Right ventricle myocardium inferior (tissue), 1 donor: ENCODE results near the gene EIF4B. TPM values are rescaled to one million over a fixed set of nuclear protein-coding genes. Genes with fewer than 3 reads are reported as not detected.

Source experiments
- ATAC-seq: fragments of 200-7000 bp; cut with Tn5 transposase; one replicate; pipeline ENCODE4 v1.9.1; 2020; ENCODE audit warnings: mild to moderate bottlenecking, moderate library complexity
- DNase-seq: peaks from one replicate; pipeline ENCODE4 v3.0.0; 2021; ENCODE audit errors: missing footprints
- intact Hi-C: fragments of 100-400 bp; cut with DNase I; formaldehyde crosslinking; loops from one replicate; pipeline ENCODE4 v1.11.0; 2022
- long read RNA-seq: library from polyadenylated mRNA; unstranded; transcript quantifications from one replicate; pipeline ENCODE4 v2.0.0, GENCODE V29; 2021
- total RNA-seq: library from RNA; stranded (reverse); fragmentation: NEBNext Ultra II Directional; extraction: Animal tissue kit (Norgen Biotek cat#: 25700); gene quantifications from one replicate; pipeline ENCODE4 v1.2.1, GENCODE V29; 2021
- donor health status: DM: no; HTN: yes; CAD: no; lungs with severe emphysema.

Gene EIF4B, protein sequence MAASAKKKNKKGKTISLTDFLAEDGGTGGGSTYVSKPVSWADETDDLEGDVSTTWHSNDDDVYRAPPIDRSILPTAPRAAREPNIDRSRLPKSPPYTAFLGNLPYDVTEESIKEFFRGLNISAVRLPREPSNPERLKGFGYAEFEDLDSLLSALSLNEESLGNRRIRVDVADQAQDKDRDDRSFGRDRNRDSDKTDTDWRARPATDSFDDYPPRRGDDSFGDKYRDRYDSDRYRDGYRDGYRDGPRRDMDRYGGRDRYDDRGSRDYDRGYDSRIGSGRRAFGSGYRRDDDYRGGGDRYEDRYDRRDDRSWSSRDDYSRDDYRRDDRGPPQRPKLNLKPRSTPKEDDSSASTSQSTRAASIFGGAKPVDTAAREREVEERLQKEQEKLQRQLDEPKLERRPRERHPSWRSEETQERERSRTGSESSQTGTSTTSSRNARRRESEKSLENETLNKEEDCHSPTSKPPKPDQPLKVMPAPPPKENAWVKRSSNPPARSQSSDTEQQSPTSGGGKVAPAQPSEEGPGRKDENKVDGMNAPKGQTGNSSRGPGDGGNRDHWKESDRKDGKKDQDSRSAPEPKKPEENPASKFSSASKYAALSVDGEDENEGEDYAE
- 416 TPM for total RNA-seq
- long read RNA-seq, full-length matches to known transcripts, result 236 of 278 reads
- long read RNA-seq, partial matches to known transcripts, result 22 of 278 reads
- long read RNA-seq, other reads (novel, unspliced or antisense), result 20 of 278 reads

DNA sequence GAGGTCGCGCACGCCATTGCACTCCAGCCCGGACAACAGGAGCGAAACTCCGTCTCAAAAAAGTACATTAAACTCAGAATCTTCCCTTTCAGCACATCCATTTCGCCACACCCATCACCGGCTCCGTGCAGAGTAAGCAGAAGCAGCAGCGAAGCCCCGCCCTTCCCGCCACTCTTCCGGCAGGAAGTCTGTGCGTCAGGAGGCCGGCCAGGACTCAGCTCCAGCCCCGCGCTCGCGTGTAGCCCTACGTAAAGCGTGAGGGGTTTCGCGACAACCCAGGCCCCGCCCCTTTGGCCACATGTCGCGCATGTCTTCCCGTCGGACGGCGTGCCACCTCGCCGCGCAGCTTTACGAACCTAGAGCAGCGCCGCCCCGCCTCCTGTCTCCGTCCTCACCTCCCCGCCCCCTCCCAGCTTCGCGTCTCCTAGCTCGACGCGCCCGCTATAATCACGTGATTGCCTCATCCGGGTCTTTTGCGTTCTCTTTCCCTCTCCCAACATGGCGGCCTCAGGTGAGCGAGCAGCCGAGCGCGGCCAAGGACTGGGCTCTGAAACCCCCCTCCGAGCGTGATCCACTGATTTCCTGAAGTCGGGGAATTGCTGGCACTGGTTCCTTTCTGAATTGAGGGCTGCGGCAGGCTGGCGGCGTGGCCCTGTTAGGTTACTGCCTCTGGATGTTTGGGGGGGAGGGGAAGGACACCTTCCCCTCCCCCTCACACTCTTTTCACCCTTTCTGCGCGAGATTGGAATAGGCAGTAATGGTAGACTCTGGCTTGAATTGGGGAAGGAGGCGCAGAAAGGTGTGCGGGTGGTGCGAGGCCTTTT, at the start of gene EIF4B:
TSS of gene EIF4B (plus strand) at position 471 of the 824 bp plus-strand sequence. CDS start at position 499, 28 bp downstream.
- peak; percentile 97 for ATAC-seq
- intact Hi-C loops, result loop anchor here (5.0 kb wide), 1 partner anchor 41 kb away; no protein-coding TSS in a partner anchor
- peak; percentile 100 for DNase-seq

DNA sequence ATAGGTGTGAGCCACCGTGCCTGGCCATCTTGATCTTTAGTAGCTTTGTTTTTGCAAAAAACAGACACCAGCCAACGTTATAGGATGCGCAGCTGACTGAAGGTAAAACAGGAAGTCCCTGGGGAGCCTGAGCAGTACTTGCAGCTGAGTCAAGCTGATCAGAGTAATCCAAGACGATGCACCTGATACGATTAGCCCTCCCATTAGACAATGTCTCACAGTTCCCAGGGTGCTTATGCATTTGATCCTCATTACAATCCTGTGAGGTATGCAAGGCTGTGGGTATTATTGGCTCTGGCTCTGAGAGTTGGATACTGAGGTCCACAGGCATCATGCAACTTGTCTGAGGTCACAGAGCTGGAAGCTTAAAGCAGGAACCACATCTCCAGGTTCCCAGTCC, 49.3 kb upstream of the EIF4B start:
- DNase-seq (no peak), ATAC-seq (no peak)
- intact Hi-C loops, result no loop called here

DNA sequence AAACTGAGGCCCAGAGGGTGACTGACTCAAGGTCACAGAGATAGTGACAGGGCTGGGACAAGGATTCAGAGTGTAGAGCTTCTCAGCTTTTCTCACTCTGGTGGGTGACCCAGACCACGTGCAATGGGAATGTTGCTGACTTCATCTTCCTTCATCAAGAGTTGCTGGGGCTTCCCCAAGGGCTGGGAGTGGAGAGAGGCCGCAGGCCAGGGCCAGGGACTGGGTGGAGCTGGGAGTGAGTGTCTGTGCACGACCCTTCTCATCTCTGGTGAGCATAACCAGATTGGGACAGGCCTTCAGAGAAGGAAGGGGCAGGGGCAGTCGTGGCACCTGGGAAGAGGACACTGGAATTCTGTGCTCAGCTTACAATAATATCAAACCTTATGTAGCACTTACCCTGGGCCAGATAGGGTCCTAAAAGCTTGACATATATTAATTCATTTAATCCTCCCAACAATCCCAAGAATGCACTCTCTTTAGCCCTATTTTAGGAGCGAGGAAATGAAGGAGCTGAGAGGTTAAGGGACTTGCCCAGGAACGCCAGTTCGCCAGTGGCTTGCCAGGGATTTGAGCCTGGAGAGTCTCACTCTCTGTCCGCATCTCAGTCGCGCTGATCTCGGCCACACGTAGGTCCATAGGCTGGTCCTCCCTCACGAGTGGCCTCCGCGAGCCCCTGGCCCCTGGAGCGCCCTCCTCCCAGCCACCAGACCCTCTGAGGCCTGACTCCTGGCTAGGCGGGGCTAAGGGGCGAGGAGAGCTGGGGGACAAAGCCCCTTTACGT, 41.5 kb upstream of the EIF4B start:
- no peak for ATAC-seq
- intact Hi-C loops, result no loop called here
- no peak for DNase-seq

DNA sequence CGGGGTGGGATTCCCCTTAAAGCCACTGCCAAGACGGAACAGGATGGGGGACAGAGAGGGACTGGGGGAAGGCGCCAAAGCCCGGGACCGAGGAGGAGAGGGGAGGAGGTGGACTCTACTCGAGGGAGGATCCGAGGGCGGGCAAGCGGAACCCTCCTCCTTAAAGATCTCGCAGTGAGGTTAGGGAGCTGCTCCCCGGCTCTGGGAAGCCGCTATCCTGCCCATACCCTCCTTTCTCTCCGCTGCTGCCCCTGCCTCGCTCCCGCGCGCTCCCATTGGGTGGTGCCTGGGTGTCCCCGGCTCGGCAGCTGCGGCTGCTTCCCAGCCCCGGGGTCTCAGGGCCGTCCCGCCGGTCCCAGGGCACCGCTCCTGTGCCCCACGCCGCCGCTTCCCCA, 40.9 kb upstream of the EIF4B start:
- intact Hi-C loops, result no loop called here
- DNase-seq (no peak), ATAC-seq (no peak)

DNA sequence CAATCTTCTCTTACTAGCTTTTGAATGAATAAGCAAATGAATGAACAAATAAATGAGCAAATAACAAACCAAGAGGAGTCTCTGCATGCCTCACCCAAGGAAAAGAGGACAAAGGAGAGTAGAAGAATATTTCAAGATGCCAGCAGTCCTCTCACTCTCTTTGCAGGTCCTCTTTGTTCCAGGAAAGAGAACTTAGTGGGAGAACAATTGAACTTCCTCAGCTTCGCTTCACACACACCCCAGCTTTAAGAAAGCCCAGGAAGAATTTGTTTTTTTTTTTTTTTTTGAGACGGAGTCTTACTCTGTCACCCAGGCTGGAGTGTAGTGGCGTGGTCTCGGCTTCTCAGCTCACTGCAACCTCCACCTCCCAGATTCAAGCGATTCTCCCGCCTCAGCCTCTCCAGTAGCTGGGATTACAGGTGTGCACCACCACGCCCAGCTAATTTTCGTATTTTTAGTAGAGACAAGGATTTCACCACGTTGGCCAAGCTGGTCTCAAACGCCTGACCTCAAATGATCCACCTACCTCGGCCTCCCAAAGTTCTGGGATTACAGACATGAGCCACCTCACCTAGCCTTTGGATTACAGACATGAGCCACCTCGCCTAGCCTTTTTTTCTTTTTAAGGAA, 37.0 kb upstream of the EIF4B start:
- intact Hi-C loops, result no loop called here
- DNase-seq, result no peak
- no peak for ATAC-seq

DNA sequence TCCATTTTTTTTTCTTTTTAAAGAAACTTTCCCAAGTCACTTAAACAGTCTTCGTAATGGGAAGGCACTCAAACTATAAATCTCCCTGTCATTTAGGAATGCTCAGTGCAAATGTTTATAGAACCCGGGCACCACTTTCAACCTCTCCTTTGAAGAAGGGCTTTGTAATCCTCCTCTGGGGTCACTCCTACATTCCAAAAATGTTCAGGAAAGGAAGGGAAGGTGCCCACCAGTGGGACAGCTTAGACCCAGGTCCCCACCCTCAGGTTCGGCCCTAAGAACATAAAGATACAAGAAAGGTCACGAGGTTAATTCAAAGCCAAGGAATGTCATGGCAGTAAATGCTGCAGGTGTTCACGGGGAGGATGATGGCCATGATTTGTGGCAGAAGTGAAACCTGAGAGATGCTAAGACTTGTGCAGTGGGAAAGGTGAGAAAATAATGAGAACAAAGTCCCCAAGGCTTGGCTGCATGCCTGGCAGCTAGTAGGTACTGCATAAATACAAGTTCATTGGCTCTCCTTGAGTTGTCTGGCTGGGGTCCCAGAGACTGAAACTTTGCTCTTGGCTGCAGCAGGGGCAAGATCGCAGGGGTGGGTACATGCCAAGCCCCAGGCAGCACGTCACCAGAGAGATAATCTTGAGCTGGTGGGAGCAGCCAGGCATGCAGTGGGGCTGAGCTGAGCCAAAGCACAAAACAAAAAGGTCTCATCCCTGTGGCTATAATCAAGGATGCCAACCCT, 36.3 kb upstream of the EIF4B start:
- DNase-seq (no peak), ATAC-seq (peak; percentile 60)

DNA sequence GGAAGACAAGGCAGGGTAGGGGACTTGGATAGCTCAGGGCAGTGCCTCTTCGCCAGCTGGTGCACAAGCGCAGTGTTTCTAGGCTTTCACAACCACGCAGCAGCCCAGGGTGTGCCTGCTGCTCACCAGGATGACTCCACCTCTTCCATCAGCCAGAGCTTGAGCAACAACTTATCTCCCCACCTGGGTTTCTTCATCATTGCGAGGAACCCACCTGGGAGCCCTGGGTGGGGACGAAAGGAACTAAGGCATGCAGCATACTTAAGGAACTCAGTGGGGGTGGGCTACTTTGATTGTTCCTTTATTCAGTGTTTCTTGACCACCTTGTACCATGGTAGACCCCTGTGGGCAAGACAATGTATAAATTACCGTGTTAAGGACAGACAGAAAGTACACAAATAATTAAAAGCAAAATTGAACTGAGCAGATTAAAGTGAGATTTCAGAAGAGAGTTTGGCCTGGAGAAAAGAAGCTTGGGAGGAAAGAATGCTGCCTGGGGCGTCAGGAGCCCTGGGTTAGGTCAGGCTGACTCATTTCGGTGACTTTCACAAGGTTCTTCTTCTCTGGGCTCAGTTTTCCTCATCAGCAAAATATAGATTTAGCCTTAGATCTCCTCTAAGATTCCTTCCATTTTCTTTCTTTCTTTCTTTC, 34.5 kb upstream of the EIF4B start:
- no peak for ATAC-seq
- DNase-seq, result no peak
- intact Hi-C loops, result loop anchor here (10.0 kb wide), 1 partner anchor 387 kb away; no protein-coding TSS in a partner anchor

More for the DNA sequence above, 36.3 kb upstream of the EIF4B start:
- intact Hi-C loops, result loop anchor here (10.0 kb wide), 1 partner anchor 385 kb away; no protein-coding TSS in a partner anchor

DNA sequence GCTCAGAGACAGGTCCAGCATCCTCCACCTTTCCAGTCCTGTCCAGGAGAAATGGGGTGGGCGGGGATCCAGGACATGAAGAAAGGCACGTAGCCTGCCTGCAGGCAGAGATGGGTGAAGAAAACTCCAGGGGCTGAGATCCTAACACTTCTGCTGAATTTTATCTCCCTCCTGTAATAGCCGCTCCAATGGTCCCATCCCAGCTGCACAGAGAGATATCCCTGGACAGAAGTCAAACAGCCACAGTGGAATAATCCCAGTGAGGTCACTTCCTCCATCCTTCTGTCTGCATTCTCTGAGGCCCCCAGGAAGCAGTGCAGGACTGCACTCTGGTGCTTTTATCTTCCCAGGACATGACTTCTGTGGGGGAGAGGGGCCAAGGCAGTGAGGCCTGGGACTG, 31.1 kb upstream of the EIF4B start:
- intact Hi-C loops, result loop anchor here (10.0 kb wide), 1 partner anchor 390 kb away; no protein-coding TSS in a partner anchor
- ATAC-seq, result peak; percentile 35
- no peak for DNase-seq

DNA sequence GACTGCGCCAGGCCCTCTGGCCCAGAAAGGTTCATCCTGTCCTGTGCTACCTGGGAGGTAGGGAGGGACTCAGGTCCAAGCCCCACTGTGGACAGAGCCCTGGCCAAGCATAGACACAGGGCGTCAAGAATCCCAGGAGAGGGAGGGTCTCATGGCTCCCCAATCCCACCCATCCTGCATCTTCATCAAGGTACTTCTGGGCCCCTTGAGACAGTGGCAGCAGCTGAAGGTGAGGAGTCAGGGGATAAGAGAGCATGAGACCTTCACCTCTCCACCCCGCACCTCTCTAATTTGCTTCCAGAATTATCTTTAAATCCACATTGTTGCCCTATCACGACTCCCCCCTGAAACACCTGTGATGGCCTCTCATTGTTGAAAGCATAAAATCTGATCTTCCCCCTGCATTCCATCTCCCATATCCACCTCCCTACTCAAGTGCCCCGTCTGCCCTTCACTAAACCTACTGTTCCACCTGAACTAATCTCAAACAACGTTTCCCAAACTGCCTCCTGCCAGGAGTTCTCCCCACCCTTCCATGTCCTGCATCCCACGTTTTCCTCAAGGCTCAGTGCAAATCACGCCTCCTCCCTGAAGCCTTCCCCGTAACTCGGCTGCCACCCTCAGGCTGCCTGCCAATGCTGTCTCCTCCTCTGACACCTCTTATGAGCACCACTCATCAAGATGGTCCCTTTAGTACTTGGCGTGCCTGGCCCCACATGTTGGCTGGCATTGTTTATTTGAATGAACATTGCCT, 30.3 kb upstream of the EIF4B start:
- ATAC-seq, result peak; percentile 38
- intact Hi-C loops, result loop anchor here (10.0 kb wide), 1 partner anchor 391 kb away; no protein-coding TSS in a partner anchor
- DNase-seq, result no peak

DNA sequence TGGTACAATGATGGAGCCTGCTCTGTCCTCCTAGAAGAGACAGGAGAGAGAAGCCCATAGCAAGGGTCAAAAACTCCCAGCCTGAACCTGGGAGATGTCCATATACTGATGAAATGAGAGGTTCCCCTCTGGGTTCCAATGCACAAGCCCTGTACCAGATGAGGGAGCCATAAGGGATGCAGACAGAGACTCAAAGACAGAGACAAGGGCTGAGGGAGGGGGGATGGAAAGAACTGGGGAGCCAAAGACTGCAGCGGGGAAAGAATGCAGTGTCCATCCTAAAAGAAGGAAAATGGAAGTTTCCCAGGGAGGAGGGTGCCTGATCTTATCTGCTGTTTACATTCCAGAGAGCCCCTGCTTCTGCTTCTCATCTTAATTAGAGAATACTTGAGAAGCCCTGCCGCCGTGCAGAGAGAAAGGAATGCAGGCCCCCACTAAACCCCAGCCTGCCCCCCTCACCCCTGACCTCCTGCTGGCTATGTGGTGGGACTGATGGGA, 29.6 kb upstream of the EIF4B start:
- intact Hi-C loops, result loop anchor here (10.0 kb wide), 1 partner anchor 392 kb away; no protein-coding TSS in a partner anchor
- DNase-seq, result no peak
- no peak for ATAC-seq

DNA sequence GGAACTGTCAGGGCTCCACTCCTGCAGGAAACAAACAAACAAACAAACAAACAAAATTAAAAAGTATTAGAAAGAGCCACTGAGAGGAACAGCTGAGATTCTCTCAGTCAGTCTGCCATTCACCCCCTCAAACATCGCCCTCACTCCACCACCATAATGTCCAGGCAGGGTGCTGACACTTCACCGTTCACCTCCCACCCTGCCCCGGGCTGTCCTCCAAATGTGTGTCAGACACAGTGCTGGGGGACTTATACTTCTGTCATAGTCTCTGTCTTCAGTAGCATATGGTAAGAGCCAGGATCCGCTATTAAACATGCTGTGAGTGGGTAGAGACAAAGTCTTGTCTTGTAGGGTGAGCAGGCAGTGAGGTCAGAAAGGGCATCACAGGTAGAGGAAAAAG, 29.1 kb upstream of the EIF4B start:
- no peak for ATAC-seq
- intact Hi-C loops, result loop anchor here (10.0 kb wide), 1 partner anchor 392 kb away; no protein-coding TSS in a partner anchor

DNA sequence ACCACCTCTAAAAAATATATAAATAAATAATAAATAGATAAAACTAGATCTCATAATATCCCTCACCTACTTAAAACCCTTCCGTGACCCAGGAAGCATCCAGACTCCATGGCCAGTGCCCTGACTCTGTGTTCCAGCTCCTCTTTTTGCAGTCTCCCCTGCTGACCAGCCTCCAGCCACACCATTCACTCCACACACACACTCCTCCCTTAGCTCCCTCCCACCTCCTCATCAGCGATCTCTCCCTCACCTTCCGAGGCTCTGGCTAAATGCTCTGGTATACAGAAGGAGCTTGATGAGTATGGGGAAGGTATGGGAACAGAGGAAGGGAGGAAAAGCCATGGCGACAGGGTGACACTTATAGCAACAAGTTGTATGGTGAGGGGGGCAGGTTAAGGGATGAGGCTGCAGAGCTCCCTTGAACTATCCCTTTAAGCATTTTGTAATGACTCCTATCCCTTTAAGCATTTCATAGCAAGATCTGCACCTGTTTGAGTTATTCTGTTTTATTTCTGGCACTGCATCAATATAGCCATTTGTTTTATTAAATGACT, 26.1 kb upstream of the EIF4B start:
- intact Hi-C loops, result loop anchor here (10.0 kb wide), 2 partner anchors 605 to 825 kb away; no protein-coding TSS in a partner anchor
- ATAC-seq (no peak), DNase-seq (no peak)

More for the DNA sequence above, 29.1 kb upstream of the EIF4B start:
- no peak for DNase-seq

DNA sequence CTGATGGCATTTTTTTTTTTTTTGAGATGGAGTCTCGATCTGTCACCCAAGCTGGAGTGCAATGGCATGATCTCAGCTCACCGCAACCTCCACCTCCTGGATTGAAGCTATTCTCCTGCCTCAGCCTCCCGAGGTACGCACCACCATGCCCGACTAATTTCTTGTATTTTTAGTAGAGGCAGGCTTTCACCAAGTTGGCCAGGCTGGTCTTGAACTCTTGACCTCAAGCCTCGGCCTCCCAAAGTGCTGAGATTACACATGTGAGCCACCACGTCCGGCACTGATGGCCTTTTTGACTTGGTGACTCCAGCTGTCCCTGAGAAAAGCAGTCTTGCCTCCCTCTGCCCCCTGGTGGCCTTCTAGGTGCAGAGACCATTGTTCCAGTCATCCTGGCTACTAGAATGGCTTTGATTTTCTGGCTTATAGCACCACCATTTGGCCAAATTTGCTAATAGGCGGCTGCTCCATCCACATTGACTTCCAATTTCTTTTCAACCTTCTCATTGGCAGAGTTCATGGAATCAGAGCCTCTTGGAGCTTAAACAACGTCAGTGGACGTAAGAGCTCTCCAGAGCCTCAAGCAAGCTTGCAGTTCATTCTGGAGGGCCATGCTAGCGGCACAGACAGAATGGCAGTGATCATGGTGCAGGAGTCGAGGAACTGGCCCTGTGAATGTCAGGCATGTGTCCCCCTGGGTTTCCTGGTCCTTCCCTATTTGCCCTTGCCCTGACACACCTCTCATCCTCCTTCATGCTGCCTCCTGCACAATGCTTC, 25.4 kb upstream of the EIF4B start:
- intact Hi-C loops, result loop anchor here (1.0 to 10.0 kb wide), 3 partner anchors 96 to 826 kb away; no protein-coding TSS in a partner anchor
- ATAC-seq (peak; percentile 93), DNase-seq (peak; percentile 86)

DNA sequence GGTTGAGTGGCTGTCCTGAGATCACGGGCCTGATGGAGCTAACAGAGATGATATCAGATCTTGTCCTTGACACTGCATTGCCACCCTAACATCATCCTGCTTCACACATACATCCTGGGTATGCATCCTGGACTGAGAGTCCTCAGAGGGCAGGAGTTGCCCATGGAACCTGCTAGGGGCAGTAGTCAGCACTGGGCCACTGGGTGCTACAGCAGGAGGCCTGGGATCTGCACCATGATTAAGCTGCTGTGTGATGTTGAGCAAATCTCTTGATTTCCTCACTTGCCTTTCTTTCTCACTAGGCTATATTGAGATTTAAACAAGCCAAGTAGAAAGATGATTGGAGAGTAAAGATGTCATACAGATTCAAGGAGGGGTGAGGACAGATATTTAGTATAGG, 22.1 kb upstream of the EIF4B start:
- intact Hi-C loops, result loop anchor here (10.0 kb wide), 2 partner anchors 609 to 829 kb away; no protein-coding TSS in a partner anchor
- DNase-seq (no peak), ATAC-seq (no peak)
